Gastrocnemius medialis (tissue), 4 donors: ENCODE results near the gene LTBP4.

Source experiments
- CTCF ChIP-seq, 5 experiments: fragments of 450-650 bp in 3 of 5; fragments of 200-600 bp in 2 of 5; sonication (generic) in 2 of 5; IDR thresholded peaks in 4 of 5; conservative IDR thresholded peaks in 1 of 5; 1 replicate in 4 of 5; 2 replicates in 1 of 5; pipeline ENCODE4 v1.5.1; 2016 to 2019; ENCODE audit warnings: antibody characterized with exemption in 5 of 5, mild to moderate bottlenecking in 3 of 5, moderate library complexity in 3 of 5
- POLR2A ChIP-seq, 2 donors: fragments of 450-650 bp; IDR thresholded peaks; one replicate each; pipeline ENCODE4 v1.6.1; 2017; ENCODE audit warnings: antibody characterized with exemption in 2 of 2, mild to moderate bottlenecking in 2 of 2, moderate library complexity in 2 of 2

GRCh38 chr19:40599902-40600569 is 1.1 kb upstream of the LTBP4 start:
- TF ChIP-seq CTCF (IDR thresholded peaks at IDR 0.05 in 4 of 5, conservative IDR thresholded peaks at IDR 0.05 in 1 of 5): no peak
- TF ChIP-seq POLR2A (IDR thresholded peaks at IDR 0.05): no peak
